ENCODE data around the gene ANO2. TPM values are rescaled to one million over a fixed set of nuclear protein-coding genes. Genes with fewer than 3 reads are reported as not detected.

The ANO2 gene
- polyA plus RNA-seq, 1 experiment, result 0.09 TPM

DNA sequence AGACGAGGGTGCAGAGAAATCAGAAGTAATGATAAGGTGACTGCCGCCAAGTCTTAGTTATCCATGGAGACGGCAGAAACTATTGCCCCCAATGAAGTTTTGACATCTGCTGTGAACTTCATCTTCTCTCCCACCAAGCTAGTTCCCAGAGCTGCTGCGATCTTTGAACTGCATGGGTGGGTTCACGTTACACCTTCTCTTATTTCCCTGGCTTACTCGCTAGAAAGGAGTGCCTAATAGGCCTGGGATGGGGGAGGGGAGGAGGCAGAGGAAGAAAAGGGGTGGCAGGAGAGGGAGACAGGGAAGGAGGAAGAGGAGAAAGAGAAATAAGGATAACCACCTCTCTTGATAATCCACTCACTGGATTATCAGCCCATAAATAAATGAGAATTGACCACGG, 356.0 kb downstream of the ANO2 start:
- H3K4me3 ChIP-seq (ENCODE audit: low read depth, low read length), result no peak overlapping the region
- ChIA-PET CTCF (no interaction called here), POLR2A (no interaction called here)
- H3K27ac ChIP-seq (ENCODE audit: low read depth, low read length), result no peak overlapping the region
- H3K27me3 ChIP-seq (ENCODE audit: control insufficient read depth, insufficient read depth, low read length), result peaks cover 9% of the 10 kb centered on the region
- TF ChIP-seq, protein P1, sequence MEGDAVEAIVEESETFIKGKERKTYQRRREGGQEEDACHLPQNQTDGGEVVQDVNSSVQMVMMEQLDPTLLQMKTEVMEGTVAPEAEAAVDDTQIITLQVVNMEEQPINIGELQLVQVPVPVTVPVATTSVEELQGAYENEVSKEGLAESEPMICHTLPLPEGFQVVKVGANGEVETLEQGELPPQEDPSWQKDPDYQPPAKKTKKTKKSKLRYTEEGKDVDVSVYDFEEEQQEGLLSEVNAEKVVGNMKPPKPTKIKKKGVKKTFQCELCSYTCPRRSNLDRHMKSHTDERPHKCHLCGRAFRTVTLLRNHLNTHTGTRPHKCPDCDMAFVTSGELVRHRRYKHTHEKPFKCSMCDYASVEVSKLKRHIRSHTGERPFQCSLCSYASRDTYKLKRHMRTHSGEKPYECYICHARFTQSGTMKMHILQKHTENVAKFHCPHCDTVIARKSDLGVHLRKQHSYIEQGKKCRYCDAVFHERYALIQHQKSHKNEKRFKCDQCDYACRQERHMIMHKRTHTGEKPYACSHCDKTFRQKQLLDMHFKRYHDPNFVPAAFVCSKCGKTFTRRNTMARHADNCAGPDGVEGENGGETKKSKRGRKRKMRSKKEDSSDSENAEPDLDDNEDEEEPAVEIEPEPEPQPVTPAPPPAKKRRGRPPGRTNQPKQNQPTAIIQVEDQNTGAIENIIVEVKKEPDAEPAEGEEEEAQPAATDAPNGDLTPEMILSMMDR (IDR thresholded peaks at IDR 0.05; ENCODE audit: low read depth, low read length), result no peak
- H3K9me3 ChIP-seq (ENCODE audit: control insufficient read depth, insufficient read depth, low read length), result no peaks in the 10 kb centered on the region; the same call in 1 of the 2 replicates
- no peak for DNase-seq (ENCODE audit: low read depth, low spot score)

DNA sequence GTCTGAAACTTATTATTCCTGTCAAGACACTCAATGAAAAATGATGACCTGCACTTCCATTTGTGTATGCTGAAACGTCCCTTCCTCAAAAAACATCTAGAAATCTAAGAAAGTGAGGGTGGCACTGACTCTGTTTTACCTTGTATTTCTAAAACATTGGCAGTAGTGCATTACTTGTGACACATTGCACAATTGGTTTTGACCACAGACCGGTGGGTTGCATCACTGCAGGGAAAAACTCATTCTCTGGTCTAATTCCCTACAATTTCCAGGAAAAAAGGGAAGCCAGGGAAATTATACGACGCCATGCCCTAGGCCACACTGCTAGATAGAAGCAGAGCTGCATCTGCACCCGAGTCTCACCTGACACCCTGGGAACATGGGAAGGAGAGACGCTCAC, 356.5 kb downstream of the ANO2 start:
- H3K4me3 ChIP-seq (ENCODE audit: low read depth, low read length), result no peak overlapping the region
- CTCF ChIA-PET, result no interaction called here
- H3K27me3 ChIP-seq (ENCODE audit: control insufficient read depth, insufficient read depth, low read length), result peaks cover 9% of the 10 kb centered on the region
- TF ChIP-seq, protein P1 (IDR thresholded peaks at IDR 0.05; ENCODE audit: low read depth, low read length), result no peak
- H3K27ac ChIP-seq (ENCODE audit: low read depth, low read length), result no peak overlapping the region
- POLR2A ChIA-PET, result no interaction called here
- H3K9me3 ChIP-seq (ENCODE audit: control insufficient read depth, insufficient read depth, low read length), result no peaks in the 10 kb centered on the region; the same call in 1 of the 2 replicates
- DNase-seq (ENCODE audit: low read depth, low spot score), result no peak

DNA sequence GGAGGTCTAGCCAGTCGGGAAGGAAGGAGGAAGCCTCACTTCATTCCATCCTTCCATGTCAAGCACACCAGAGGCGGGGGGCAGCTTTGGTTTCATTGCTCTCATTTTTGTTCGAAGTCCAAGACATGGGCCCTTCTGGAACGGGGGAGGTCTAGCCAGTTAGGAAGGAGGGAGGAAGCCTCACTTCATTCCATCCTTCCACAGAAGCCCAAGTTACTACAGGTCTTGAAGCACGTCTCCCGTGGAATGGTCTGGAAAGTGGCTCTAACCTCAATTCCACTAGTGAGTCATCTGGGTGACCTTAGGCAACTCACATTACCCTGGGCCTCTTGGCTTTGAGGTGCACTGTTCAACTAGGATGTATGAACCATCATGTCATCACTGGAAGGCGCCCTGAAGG, 356.9 kb downstream of the ANO2 start:
- peaks cover 9% of the 10 kb centered on the region for H3K27me3 ChIP-seq (ENCODE audit: control insufficient read depth, insufficient read depth, low read length)
- DNase-seq (ENCODE audit: low read depth, low spot score), result no peak
- ChIA-PET POLR2A (no interaction called here), CTCF (no interaction called here)
- no peak overlapping the region for H3K4me3 ChIP-seq (ENCODE audit: low read depth, low read length)
- H3K9me3 ChIP-seq (ENCODE audit: control insufficient read depth, insufficient read depth, low read length), result no peaks in the 10 kb centered on the region; the same call in 1 of the 2 replicates
- no peak overlapping the region for H3K27ac ChIP-seq (ENCODE audit: low read depth, low read length)
- TF ChIP-seq, protein P1 (IDR thresholded peaks at IDR 0.05; ENCODE audit: low read depth, low read length), result no peak

DNA sequence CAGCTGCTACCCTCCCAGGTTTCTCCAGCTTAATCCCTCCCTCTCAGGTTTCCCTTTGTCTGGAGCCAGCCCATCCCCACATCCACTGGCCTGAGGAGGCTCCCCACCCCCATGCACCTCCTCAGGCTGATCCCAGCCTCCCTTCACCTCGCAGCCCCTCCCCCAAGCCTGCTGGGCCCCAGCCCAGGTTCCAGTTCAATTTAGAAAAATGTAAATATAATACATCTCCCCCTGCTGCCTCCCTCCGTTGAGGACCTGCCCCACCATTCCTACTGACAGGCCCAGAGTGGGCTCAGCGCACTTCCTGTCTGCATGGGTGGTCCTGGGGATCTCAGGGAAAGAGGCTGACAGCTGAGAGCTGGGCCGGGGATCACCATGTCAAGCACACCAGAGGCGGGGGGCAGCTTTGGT, 357.3 kb downstream of the ANO2 start:
- H3K27me3 ChIP-seq (ENCODE audit: control insufficient read depth, insufficient read depth, low read length), result peaks cover 10% of the 10 kb centered on the region
- H3K27ac ChIP-seq (ENCODE audit: low read depth, low read length), result no peak overlapping the region
- TF ChIP-seq, protein P1 (IDR thresholded peaks at IDR 0.05; ENCODE audit: low read depth, low read length), result no peak
- ChIA-PET CTCF (no interaction called here), POLR2A (no interaction called here)
- H3K4me3 ChIP-seq (ENCODE audit: low read depth, low read length), result no peak overlapping the region
- H3K9me3 ChIP-seq (ENCODE audit: control insufficient read depth, insufficient read depth, low read length), result no peaks in the 10 kb centered on the region; the same call in 1 of the 2 replicates
- DNase-seq (ENCODE audit: low read depth, low spot score), result no peak

DNA sequence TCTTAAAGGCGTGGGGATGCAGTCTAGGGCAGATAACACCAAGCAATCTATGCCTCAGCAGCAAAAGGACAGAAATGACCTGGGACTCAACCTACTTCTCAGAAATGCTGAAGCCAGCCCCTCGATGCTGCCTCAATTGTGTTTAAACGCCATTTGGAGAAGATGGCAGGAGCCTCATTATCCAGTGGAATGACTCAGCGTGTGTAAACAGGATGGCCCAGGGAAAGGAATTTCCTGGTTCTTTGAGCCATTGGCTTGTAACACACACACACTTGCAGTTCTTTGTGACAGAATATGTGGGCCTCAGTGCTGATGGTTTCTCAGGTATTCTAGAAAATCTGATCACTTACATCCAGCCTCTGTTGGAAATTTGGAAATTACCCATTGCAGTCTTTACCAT, 358.9 kb downstream of the ANO2 start:
- H3K9me3 ChIP-seq (ENCODE audit: control insufficient read depth, insufficient read depth, low read length), result no peaks in the 10 kb centered on the region; the same call in 1 of the 2 replicates
- TF ChIP-seq, protein P1 (IDR thresholded peaks at IDR 0.05; ENCODE audit: low read depth, low read length), result no peak
- no peak for DNase-seq (ENCODE audit: low read depth, low spot score)
- peaks cover 10% of the 10 kb centered on the region for H3K27me3 ChIP-seq (ENCODE audit: control insufficient read depth, insufficient read depth, low read length)
- POLR2A ChIA-PET, result no interaction called here
- H3K4me3 ChIP-seq (ENCODE audit: low read depth, low read length), result no peak overlapping the region
- CTCF ChIA-PET, result no interaction called here
- no peak overlapping the region for H3K27ac ChIP-seq (ENCODE audit: low read depth, low read length)
